GM19193 (cell line): ENCODE results near the gene TPRG1.

Experiments used
- POLR2A ChIP-seq: IDR thresholded peaks from 4 replicates; pipeline ENCODE4 v1.6.1; 2011; ENCODE audit not compliant: insufficient read depth, insufficient read length; ENCODE audit errors: extremely low read depth

Gene TPRG1

GRCh38 chr3:189298469-189299375 is 127.0 kb downstream of the TPRG1 start:
- TF ChIP-seq POLR2A: no peak

GRCh38 chr3:189300345-189300744 is 128.6 kb downstream of the TPRG1 start:
- no peak for TF ChIP-seq POLR2A

DNA sequence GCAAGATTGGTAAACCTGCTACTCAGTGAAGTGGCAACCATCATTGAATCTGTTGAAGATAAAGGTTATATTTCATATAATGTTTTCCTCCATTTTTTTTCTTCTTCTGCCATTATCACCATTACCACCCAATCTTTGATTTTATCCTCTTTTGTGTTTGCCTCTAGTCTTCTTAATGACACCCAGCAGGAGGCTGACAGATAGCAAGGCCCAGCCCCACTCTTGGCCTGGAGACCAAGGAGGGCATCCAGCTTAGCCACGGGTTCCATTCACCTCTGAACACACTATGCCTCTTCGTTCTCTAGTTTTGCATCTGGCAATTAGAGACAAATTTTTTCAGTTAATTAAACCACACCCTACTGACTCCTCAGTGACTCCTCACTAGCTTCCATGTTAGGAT is 129.7 kb downstream of the TPRG1 start:
- TF ChIP-seq POLR2A: no peak

- TF ChIP-seq POLR2A: no peak
Measured at GRCh38 chr3:189303584-189303983, 131.8 kb downstream of the TPRG1 start.

GRCh38 chr3:189304465-189305351 is 132.9 kb downstream of the TPRG1 start:
- no peak for TF ChIP-seq POLR2A

GRCh38 chr3:189305412-189305811 is 133.6 kb downstream of the TPRG1 start:
- TF ChIP-seq POLR2A: no peak

GRCh38 chr3:189307963-189308362 is 136.2 kb downstream of the TPRG1 start:
- TF ChIP-seq POLR2A: no peak

GRCh38 chr3:189308608-189309007 is 136.8 kb downstream of the TPRG1 start:
- no peak for TF ChIP-seq POLR2A

DNA sequence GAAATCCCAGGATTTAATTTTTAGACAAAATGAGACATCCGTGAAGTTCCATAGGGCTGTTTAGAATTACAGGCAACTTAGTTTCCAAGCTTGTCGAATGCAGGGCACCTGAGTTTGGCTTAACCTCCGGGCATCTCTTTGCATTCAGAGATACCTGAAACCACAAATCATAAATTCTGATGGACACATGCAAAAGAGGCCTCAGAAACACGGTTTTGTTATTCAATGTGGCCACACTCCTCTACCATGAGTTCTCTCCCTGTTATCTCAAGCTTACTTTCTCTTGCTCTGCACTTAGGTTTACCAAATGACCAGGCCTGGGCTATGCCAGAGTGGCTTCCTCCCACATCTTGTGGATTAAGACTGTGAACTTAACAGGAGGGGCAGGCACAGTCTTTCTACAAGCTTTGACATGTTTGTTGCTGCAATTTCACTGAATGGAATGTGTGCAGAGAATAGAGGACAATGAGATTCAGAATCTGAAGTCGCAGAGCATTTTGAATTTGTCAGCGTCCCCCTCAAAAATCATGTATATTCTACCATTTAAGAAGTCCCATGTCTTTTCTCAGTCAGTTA is 137.7 kb downstream of the TPRG1 start:
- TF ChIP-seq POLR2A: no peak

DNA sequence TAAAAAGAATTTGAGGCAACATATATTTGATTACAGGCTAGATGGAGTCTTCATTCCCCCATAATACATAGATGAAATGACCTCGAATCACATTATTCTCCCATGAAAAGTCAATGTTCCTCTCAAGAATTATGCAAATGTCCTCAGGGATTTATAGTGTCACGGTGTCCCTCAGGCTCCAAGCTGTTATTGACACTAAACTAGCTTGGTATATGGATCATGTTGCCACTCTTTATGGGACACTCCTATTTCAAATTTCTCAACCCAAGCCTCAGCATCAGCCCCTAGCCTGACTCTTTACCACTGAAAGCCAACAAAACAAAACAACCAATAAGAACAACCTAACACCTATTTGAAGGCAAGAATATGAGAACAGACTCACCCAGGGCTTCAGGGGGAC is 139.8 kb downstream of the TPRG1 start:
- TF ChIP-seq POLR2A: no peak

DNA sequence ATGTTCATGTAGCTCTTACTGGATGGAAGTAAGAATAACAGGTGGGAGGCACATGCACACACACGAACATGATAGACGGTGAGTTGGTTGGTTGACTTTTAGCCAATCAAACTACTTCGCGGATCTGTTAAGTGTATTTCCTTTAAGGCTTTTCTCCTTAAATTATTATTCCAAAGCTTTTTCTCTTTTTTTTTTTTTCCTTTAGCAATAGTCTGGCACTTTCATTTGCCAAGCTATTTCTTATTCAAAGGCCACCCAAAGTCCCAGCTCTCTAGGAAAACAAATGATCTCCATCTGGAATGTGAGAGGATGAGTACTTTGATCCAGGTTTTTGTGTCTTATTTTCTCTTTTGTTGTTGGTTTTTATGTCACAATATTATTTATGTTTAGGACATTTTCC is 141.1 kb downstream of the TPRG1 start:
- no peak for TF ChIP-seq POLR2A

- TF ChIP-seq POLR2A: no peak
Measured at GRCh38 chr3:189316296-189317019, 144.7 kb downstream of the TPRG1 start.

GRCh38 chr3:189317911-189318310 is 146.1 kb downstream of the TPRG1 start:
- no peak for TF ChIP-seq POLR2A

GRCh38 chr3:189320511-189320910 is 148.7 kb downstream of the TPRG1 start:
- no peak for TF ChIP-seq POLR2A

DNA sequence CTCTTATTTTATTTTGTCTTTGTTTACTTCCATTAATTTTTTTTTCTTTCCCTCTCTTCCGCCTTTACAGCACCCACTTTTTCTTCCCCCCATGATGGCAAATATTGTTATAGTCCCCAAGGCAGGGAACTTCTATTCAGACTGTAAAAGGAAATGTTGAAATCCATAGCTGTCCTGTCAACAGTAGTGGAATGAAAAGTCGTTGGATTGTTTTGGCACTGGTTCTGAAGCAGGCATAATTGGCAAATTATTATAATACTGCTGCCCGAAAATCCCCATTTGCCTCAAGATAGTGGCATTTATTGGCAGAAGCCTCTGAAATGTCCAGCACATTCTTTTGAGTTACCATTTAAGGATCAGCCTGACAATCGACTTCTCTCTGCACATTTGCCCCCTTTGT is 150.6 kb downstream of the TPRG1 start:
- no peak for TF ChIP-seq POLR2A

DNA sequence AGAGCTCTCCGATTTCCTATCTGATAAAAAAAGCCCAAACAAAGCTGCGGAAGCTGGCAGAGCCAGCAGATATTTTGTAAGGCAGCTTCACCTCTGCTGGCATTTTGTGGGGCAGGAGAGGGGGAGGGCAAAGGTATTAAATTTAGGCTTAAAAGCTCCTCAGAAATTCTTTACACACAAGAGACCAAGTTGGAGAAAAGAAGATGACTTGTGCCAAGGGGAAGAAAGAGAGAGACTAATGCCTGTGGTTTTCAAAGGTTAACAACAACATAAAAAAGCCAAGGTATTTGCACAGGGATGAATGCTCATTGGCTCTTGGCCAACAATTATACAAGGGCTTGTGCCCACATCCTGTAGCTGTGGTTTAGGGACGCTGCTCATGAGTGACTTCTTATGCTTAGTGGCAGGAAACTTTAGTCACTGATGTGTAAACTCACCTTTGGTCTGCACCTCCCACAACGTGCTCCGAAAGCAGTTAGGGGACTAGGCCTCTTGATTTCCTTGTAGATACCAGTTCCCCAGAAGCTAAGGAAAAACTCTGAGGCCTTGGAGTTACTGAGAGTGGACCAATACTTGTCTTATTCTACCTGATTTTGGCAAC is 152.9 kb downstream of the TPRG1 start:
- TF ChIP-seq POLR2A: no peak
